ENCODE results near the gene GPR27. TPM values are rescaled to one million over a fixed set of nuclear protein-coding genes. Genes with fewer than 3 reads are reported as not detected.

The GPR27 gene
- total RNA-seq, 2 experiments from 2014 or later = 1.2 to 1.3 TPM

DNA sequence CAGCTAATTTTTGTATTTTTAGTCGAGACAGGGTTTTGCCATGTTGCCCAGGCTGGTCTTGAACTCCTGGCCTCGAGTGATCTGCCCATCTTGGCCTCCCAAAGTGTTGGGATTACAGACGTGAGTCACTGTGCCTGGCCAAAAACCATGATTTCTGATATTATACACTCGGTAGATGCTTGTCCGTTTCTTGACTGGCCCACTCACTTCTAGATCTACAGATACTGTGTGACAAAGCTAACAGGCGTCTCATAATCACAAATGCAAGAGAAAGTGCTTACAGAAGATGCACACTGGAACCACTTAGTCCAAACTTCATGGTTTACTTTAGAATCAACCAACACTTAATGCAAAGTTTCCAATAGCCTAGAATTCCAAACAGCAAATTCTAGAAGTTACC is 22.9 kb downstream of the GPR27 start:
- H3K27me3 Mint-ChIP-seq = peaks cover 27% of the 10 kb centered on the region
- ChIA-PET POLR2A (no interaction called here), CTCF (no interaction called here)
- no peaks in the 10 kb centered on the region for H3K9me3 Mint-ChIP-seq
- H3K4me3 Mint-ChIP-seq = no peak overlapping the region
- no peaks in the 10 kb centered on the region for H3K36me3 Mint-ChIP-seq
- DNase-seq = no peak
- intact Hi-C loops (cut with micrococcal nuclease) = no loop called here
- peaks cover 6% of the 10 kb centered on the region for H3K4me1 Mint-ChIP-seq (ENCODE audit: low read depth)
- H3K27ac Mint-ChIP-seq = no peak overlapping the region

DNA sequence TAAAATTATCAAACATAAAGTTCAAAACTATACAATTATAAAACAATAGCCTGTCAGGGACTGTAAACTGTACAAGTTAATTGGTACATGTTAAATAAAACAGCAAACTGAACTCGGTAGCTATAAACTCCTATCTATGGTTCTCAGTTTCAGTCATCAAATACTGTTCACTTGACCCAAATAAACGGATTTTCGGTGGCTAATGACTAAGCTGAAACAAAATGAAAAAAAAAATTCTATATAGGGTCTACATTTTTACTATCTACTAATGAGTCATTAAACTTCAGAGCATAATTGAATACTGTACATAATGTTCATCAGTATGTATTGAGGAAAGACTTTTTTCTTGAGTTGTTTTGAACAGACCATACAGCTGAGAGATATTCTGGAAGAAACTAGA is 24.7 kb downstream of the GPR27 start:
- no peaks in the 10 kb centered on the region for H3K36me3 Mint-ChIP-seq
- H3K27me3 Mint-ChIP-seq = peaks cover 42% of the 10 kb centered on the region
- no peak overlapping the region for H3K4me3 Mint-ChIP-seq
- no peak for DNase-seq
- no peaks in the 10 kb centered on the region for H3K9me3 Mint-ChIP-seq
- intact Hi-C loops (cut with micrococcal nuclease) = loop anchor here (1.0 kb wide), 1 partner anchor 94 kb away; no protein-coding TSS in a partner anchor
- POLR2A ChIA-PET = no interaction called here
- CTCF ChIA-PET = no interaction called here
- H3K4me1 Mint-ChIP-seq (ENCODE audit: low read depth) = peaks cover 6% of the 10 kb centered on the region
- no peak overlapping the region for H3K27ac Mint-ChIP-seq

DNA sequence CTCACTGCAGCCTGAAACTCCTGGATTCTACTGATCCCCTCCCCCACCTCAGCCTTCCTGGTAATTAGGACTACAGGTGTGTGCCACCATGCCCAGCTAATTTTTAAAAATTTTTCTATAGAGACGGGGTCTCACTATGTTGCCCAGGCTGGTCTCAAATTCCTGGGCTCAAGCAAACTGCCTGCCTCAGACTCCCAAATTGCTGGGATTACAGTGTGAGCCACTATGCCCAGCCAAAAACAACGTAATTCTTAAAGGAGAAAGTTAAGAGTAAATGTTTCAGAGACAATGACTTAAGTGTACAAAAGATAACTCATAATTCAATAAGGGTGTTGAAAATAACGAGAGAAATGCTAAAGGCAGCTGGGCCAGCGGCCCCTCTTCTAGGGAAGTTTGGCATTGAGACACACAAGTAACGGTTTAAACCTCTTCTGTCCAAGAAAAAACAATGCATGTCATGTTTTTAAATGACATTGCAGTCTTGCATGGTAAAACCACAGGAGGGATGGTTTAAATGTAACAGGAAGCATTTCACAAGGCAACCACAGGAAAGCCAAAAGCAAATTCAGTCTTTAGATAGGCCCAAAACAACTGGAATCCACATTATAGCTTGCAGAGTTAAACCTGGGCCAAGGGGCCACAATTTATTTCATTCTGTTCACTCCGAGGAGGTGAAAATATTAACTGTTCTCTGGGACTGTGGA is 26.2 kb downstream of the GPR27 start:
- no peak overlapping the region for H3K27ac Mint-ChIP-seq
- peak overlapping the region; percentile 12 for H3K4me3 Mint-ChIP-seq
- POLR2A ChIA-PET = no interaction called here
- H3K4me1 Mint-ChIP-seq (ENCODE audit: low read depth) = peaks cover 15% of the 10 kb centered on the region
- no peak for DNase-seq
- H3K36me3 Mint-ChIP-seq = no peaks in the 10 kb centered on the region
- no peaks in the 10 kb centered on the region for H3K9me3 Mint-ChIP-seq
- H3K27me3 Mint-ChIP-seq = peaks cover 50% of the 10 kb centered on the region
- intact Hi-C loops (cut with micrococcal nuclease) = no loop called here
- CTCF ChIA-PET = interaction anchor here (2.4 to 4.4 kb wide), 2 partner anchors 50 to 69 kb away, joined by 6 to 22 read pairs; no protein-coding TSS in a partner anchor

DNA sequence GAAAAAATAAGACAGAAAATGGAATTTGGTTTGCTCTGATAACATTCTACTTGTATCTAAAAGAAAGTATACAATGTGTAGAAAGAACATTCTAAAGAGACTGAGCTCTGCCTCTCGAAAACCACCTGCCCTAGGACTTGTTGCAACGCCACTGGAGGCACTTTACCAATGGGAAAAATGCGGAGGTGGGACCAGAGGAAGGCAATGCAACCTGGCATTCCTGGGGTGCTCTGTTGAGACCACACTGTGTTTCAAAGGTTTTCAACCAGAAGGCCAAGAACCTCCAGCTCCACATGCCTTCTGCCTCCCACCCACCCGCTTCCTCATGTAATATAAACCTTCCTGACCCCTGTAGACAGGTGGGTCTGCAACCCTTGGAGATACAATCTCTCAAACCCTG is 26.8 kb downstream of the GPR27 start:
- Mint-ChIP-seq H3K9me3 (no peaks in the 10 kb centered on the region), H3K4me1 (ENCODE audit: low read depth) (peaks cover 17% of the 10 kb centered on the region), H3K36me3 (no peaks in the 10 kb centered on the region), H3K27ac (no peak overlapping the region), H3K27me3 (peaks cover 53% of the 10 kb centered on the region), H3K4me3 (no peak overlapping the region)
- POLR2A ChIA-PET = no interaction called here
- CTCF ChIA-PET = interaction anchor here (2.4 to 4.4 kb wide), 2 partner anchors 51 to 69 kb away, joined by 6 to 22 read pairs; no protein-coding TSS in a partner anchor
- DNase-seq = no peak
- intact Hi-C loops (cut with micrococcal nuclease) = no loop called here

DNA sequence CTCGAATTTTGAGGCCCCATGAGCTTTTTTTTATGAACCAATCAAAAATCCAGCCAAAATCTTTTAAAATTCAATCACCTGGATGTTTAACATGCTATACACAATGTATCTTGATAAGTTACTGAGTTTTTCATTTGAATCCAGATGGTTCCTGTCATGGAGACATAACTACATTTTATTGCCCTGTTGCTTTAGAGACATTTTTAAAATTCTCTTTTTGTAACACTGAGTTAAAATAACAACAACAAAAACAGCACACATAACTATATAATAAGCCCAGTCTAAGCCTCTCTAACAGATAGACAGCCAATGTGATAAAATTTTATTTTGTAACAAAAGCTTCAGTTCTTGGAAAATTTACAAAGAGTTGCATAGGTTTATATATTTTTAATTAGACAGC is 29.5 kb downstream of the GPR27 start:
- DNase-seq = no peak
- no peak overlapping the region for H3K4me3 Mint-ChIP-seq
- ChIA-PET CTCF (interaction anchor here (1.0 to 4.4 kb wide), 2 partner anchors 54 to 72 kb away, joined by 3 to 22 read pairs; no protein-coding TSS in a partner anchor), POLR2A (no interaction called here)
- peaks cover 65% of the 10 kb centered on the region for H3K27me3 Mint-ChIP-seq
- intact Hi-C loops (cut with micrococcal nuclease) = no loop called here
- H3K36me3 Mint-ChIP-seq = no peaks in the 10 kb centered on the region
- no peak overlapping the region for H3K27ac Mint-ChIP-seq
- H3K4me1 Mint-ChIP-seq (ENCODE audit: low read depth) = peaks cover 21% of the 10 kb centered on the region
- no peaks in the 10 kb centered on the region for H3K9me3 Mint-ChIP-seq

DNA sequence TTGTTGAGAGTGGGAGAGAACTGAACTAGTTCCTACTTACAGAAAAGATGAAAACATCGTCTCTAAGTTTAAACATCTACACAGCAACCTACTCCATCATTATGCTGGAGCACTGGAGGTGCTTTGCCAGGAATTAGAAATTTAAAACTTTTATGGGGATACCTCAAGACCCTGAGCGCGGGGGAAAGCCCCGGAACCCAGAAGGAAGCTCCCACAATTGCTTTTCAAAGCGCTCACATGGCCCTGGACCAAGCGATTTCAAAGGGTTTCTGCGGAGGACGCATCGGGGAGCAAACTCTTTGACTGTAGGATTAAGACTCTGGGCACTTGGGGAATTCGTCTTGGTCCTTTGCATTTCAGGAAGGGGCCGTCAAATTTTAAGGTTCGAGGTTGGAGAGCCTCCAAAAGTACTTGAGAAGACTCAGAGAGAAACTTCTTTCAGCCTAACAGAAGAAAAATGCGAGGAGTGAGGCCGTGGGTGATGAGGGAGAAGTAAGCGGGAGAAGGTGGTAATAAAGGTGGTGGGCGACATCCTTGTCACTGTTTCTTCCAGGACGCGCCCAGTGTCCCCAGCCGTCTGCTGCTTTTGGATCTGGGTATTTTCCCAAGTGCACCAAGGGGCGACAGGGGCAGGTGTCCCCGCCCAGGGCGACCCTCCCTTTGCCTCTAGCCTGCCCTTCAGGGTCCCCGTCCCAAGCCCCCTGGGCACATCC is 30.7 kb downstream of the GPR27 start:
- H3K27me3 Mint-ChIP-seq = peaks cover 64% of the 10 kb centered on the region
- peak overlapping the region; percentile 52 for H3K4me3 Mint-ChIP-seq
- H3K36me3 Mint-ChIP-seq = no peaks in the 10 kb centered on the region
- intact Hi-C loops (cut with micrococcal nuclease) = loop anchor here (2.0 kb wide), 1 partner anchor 74 kb away; no protein-coding TSS in a partner anchor
- ChIA-PET POLR2A (no interaction called here), CTCF (no interaction called here)
- peaks cover 21% of the 10 kb centered on the region for H3K4me1 Mint-ChIP-seq (ENCODE audit: low read depth)
- no peaks in the 10 kb centered on the region for H3K9me3 Mint-ChIP-seq
- DNase-seq = no peak
- no peak overlapping the region for H3K27ac Mint-ChIP-seq

DNA sequence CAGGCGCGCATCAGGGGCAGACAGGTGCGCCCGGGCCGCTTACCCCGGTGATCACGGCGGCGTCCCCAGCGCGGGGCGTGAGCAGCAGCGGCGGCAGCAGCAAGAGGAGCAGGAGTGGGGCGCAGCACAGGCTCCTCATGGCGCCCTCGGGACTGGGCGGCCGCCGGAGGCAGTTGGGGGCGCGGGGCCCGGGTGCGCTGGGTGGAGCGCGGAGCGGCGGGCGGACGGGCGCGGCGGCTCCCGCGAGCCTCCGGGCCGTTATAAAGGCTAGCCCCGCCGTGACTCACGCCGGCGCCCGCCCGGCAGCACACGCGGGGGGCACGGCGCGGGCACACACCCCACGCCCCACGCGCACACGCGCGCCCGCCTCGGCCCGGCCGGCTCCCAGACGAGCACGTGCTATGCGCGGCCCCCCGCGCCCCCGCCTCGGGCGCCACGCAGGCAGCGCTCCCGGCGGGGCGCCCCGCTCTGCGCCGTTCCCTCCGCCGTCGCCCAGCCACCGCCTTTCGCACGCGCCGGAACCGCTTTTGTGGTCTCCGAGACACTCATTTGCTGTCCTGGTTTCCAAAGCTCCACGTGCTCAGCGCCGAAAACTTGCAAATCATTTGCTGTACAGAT is 31.4 kb downstream of the GPR27 start, which contains the start of gene PROK2:
PROK2 (minus strand) TSS at position 235 of the 618 bp plus-strand sequence; CDS start at position 139, 96 bp downstream.
- Mint-ChIP-seq H3K36me3 (no peaks in the 10 kb centered on the region), H3K27me3 (peaks cover 58% of the 10 kb centered on the region), H3K9me3 (no peaks in the 10 kb centered on the region), H3K4me3 (peak within 1 kb of the TSS; percentile 61), H3K27ac (no peak within 1 kb of the TSS), H3K4me1 (ENCODE audit: low read depth) (peaks cover 17% of the 10 kb centered on the region)
- peak; percentile 59 for DNase-seq
- intact Hi-C loops (cut with micrococcal nuclease) = loop anchor here (2.0 kb wide), 1 partner anchor 74 kb away; no protein-coding TSS in a partner anchor
- CTCF ChIA-PET = no interaction called here
- POLR2A ChIA-PET = no interaction called here

DNA sequence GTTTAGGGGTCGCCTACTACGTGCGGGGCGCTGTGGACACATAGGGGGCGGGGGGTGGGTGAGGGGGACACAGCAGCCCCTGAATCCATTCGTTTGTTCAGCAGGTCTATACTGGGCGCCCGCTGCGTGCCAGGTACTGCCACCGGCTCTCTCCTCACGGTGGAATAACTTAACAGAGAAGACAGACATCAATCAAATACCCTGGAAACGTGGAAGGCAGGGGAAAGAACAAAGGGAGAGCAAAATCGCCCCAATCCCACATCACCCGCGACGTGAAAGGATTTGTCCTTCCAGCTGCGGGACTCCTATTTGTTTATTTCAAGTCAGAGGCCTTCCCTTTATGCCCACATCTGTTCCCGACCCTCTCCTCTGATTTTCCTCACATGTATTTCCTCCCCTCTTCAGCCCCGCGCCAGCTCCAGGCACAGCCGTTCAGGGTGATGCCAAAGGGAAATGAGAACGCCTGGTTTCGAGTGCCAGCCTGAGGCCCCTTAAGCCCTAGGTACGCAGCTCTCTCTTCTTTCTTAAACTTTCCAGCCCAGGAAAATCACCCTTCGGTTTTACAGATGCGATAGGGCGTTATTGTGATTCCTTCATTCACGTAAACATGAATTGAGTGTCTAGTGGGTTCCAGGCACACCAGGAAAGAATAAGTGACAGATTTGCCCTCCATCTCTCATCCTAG is 32.0 kb downstream of the GPR27 start:
- Mint-ChIP-seq H3K4me3 (peak overlapping the region; percentile 61), H3K36me3 (no peaks in the 10 kb centered on the region), H3K27ac (no peak overlapping the region), H3K9me3 (no peaks in the 10 kb centered on the region), H3K4me1 (ENCODE audit: low read depth) (peaks cover 15% of the 10 kb centered on the region), H3K27me3 (peaks cover 52% of the 10 kb centered on the region)
- ChIA-PET POLR2A (no interaction called here), CTCF (no interaction called here)
- DNase-seq = no peak
- intact Hi-C loops (cut with micrococcal nuclease) = loop anchor here (2.0 kb wide), 1 partner anchor 75 kb away; no protein-coding TSS in a partner anchor

DNA sequence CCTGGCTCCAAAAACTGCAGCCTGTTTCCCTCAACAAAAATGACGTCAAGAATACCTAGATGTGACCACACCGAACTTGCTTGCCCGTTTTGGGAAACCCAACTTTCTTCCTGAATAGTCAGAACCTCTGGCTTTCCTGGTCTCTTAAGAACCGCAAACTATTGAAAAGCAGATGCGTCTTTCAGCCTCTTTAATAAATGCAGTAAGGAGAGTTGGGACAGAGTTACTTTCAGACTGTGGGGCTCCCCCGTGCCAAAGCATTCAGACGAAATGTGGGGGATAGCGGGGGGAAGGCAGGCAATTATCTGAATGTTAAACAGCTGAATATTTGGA is 32.5 kb downstream of the GPR27 start:
- Mint-ChIP-seq H3K4me1 (ENCODE audit: low read depth) (peaks cover 15% of the 10 kb centered on the region), H3K9me3 (no peaks in the 10 kb centered on the region), H3K36me3 (no peaks in the 10 kb centered on the region), H3K4me3 (no peak overlapping the region), H3K27me3 (peaks cover 50% of the 10 kb centered on the region), H3K27ac (no peak overlapping the region)
- CTCF ChIA-PET = no interaction called here
- no peak for DNase-seq
- POLR2A ChIA-PET = no interaction called here
- intact Hi-C loops (cut with micrococcal nuclease) = no loop called here

DNA sequence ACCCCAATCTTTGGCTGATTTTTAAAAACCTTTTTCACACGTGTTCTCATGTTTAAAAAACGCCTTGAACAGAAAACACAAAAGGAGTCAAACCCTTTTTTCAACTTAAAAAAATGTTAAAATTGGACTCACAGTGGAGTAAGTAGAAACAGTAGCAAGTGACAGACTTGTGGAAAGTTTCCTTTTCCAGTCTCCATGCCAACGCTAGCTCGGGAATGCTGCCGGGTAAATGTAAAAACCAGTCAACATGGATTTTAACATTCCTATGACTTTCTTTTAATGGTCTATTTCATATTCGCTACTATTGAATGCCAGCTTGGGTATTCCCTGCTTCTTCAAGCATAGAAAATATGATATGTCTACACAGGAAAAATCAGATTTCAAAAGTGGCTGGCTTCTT is 32.9 kb downstream of the GPR27 start:
- CTCF ChIA-PET = no interaction called here
- no peak for DNase-seq
- Mint-ChIP-seq H3K27ac (no peak overlapping the region), H3K27me3 (peaks cover 48% of the 10 kb centered on the region), H3K4me1 (ENCODE audit: low read depth) (peaks cover 15% of the 10 kb centered on the region), H3K4me3 (no peak overlapping the region), H3K36me3 (no peaks in the 10 kb centered on the region), H3K9me3 (no peaks in the 10 kb centered on the region)
- POLR2A ChIA-PET = no interaction called here
- intact Hi-C loops (cut with micrococcal nuclease) = no loop called here

DNA sequence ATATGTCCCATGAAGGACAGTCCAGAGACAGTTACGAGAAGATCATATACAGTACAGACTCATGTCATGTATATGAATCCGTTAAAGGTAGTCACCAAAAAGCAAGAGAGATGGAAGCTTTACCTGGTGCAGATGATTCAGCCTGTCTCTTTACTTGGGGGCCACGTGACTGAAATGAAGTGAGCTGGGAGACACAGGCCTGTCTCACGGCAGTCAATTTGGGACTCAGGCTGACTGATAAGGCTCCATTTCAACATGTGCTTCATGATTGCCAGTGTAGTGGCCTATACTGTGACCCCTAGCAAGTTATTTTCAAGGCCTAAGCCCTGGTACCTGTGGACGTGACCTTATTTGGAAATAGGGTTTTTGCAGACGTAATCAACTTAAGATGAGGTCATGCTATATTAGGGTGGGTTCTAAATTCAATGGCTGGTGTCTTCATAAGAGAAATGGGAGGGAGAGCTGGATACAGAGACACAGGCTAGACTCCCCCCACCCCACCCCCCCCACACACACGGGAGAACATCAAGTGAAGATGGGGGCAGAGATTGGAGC is 34.3 kb downstream of the GPR27 start:
- intact Hi-C loops (cut with micrococcal nuclease) = no loop called here
- POLR2A ChIA-PET = interaction anchor here (0.8 kb wide), 1 partner anchor 84 kb away, joined by 3 read pairs; no protein-coding TSS in a partner anchor

DNA sequence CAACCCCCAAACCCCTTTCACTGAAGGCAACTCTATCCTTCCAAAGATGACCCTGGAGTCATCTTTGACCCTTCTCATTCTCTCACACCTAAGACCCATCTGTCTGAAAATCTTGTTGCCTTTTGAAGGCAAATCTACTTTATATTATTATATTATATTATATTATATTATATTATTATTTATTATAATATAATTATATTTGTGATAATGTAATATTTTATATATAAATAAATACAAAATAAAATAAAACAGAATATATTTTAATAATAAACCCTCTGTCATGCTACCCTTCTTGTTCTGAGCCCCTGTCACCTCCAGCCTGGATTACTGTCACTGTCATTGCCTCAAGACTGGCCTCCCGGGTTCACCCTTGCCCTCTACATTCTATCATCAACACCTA is 36.3 kb downstream of the GPR27 start:
- Mint-ChIP-seq H3K4me1 (ENCODE audit: low read depth) (peaks cover 7% of the 10 kb centered on the region), H3K36me3 (no peaks in the 10 kb centered on the region), H3K4me3 (no peak overlapping the region), H3K27me3 (peaks cover 22% of the 10 kb centered on the region), H3K9me3 (no peaks in the 10 kb centered on the region), H3K27ac (no peak overlapping the region)
- ChIA-PET POLR2A (no interaction called here), CTCF (interaction anchor here (1.1 kb wide), 1 partner anchor 60 kb away, joined by 3 read pairs; no protein-coding TSS in a partner anchor)
- no peak for DNase-seq
- intact Hi-C loops (cut with micrococcal nuclease) = no loop called here

More for the DNA sequence above, 34.3 kb downstream of the GPR27 start:
- Mint-ChIP-seq H3K4me1 (ENCODE audit: low read depth) (peaks cover 15% of the 10 kb centered on the region), H3K27ac (no peak overlapping the region), H3K27me3 (peaks cover 37% of the 10 kb centered on the region), H3K9me3 (no peaks in the 10 kb centered on the region), H3K36me3 (no peaks in the 10 kb centered on the region), H3K4me3 (no peak overlapping the region)
- DNase-seq = no peak
- CTCF ChIA-PET = no interaction called here
